H9 (cell line): ENCODE data around the gene MAPKAPK2. TPM values are rescaled to one million over a fixed set of nuclear protein-coding genes. Genes with fewer than 3 reads are reported as not detected.

Experiments used
- DNase-seq: peaks from one replicate; pipeline ENCODE4 v3.0.0-alpha.2; 2017
- H2AFZ ChIP-seq: one replicate; pipeline ENCODE4 v1.6.1; 2013; ENCODE audit warnings: mild to moderate bottlenecking, low read length, control low read depth, moderate library complexity
- H2AK5ac ChIP-seq: 2 replicates; pipeline ENCODE4 v1.6.1; 2013; ENCODE audit warnings: low read length, control low read depth, mixed read lengths; ENCODE audit not compliant: insufficient read length
- H2BK120ac ChIP-seq: one replicate; pipeline ENCODE4 v1.6.1; 2013; ENCODE audit warnings: low read depth, mild to moderate bottlenecking, low read length, control low read depth, inconsistent platforms; ENCODE audit not compliant: poor library complexity, severe bottlenecking
- H2BK12ac ChIP-seq: 2 replicates; pipeline ENCODE4 v1.6.1; 2013; ENCODE audit warnings: low read length, control low read depth, mixed read lengths, low read depth; ENCODE audit not compliant: insufficient read length
- H2BK15ac ChIP-seq: 2 replicates; pipeline ENCODE4 v1.6.1; 2013; ENCODE audit warnings: low read depth, low read length, control low read depth
- H2BK20ac ChIP-seq: one replicate; pipeline ENCODE4 v1.6.1; 2013; ENCODE audit warnings: low read depth, mild to moderate bottlenecking, low read length, control low read depth, inconsistent platforms; ENCODE audit not compliant: poor library complexity, severe bottlenecking
- H2BK5ac ChIP-seq: 2 replicates; pipeline ENCODE4 v1.6.1; 2013; ENCODE audit warnings: low read length, control low read depth, mixed read lengths; ENCODE audit not compliant: insufficient read length
- H3K14ac ChIP-seq: 2 replicates; pipeline ENCODE4 v1.6.1; 2013; ENCODE audit warnings: low read length, control low read depth; ENCODE audit not compliant: insufficient read depth
- H3K18ac ChIP-seq: 2 replicates; pipeline ENCODE4 v1.6.1; 2013; ENCODE audit warnings: low read depth, mild to moderate bottlenecking, mixed read lengths, low read length, control low read depth; ENCODE audit not compliant: insufficient read length
- H3K23ac ChIP-seq: 2 replicates; pipeline ENCODE4 v1.6.1; 2013; ENCODE audit warnings: low read length, control low read depth, mixed read lengths, low read depth; ENCODE audit not compliant: insufficient read length
- H3K23me2 ChIP-seq: 2 replicates; pipeline ENCODE4 v1.6.1; 2013; ENCODE audit warnings: low read depth, mild to moderate bottlenecking, mixed read lengths, low read length, control low read depth; ENCODE audit not compliant: insufficient read length, poor library complexity, severe bottlenecking
- H3K27ac ChIP-seq: 2 replicates; pipeline ENCODE4 v1.5.1; 2013; ENCODE audit warnings: low read length, control low read depth, mixed read lengths, low read depth; ENCODE audit not compliant: insufficient read length
- H3K27me3 ChIP-seq: 2 replicates; pipeline ENCODE4 v1.6.1; 2013; ENCODE audit warnings: low read length, control low read depth, inconsistent platforms; ENCODE audit not compliant: insufficient read depth
- H3K4ac ChIP-seq: 2 replicates; pipeline ENCODE4 v1.6.1; 2013; ENCODE audit warnings: low read depth, mild to moderate bottlenecking, control low read depth, inconsistent platforms, low read length, moderate library complexity
- H3K4me1 ChIP-seq: 2 replicates; pipeline ENCODE4 v1.6.1; 2013; ENCODE audit warnings: low read length, control low read depth, inconsistent platforms; ENCODE audit not compliant: insufficient read depth
- H3K4me2 ChIP-seq: 2 replicates; pipeline ENCODE4 v1.6.1; 2013; ENCODE audit warnings: low read length, control low read depth, mixed read lengths; ENCODE audit not compliant: insufficient read length, insufficient read depth
- H3K56ac ChIP-seq: 2 replicates; pipeline ENCODE4 v1.6.1; 2013; ENCODE audit warnings: low read depth, mild to moderate bottlenecking, mixed read lengths, low read length, control low read depth; ENCODE audit not compliant: insufficient read length
- H3K79me1 ChIP-seq: 2 replicates; pipeline ENCODE4 v1.6.1; 2013; ENCODE audit warnings: low read depth, mild to moderate bottlenecking, moderate library complexity, low read length, control low read depth, inconsistent platforms; ENCODE audit not compliant: insufficient read depth, poor library complexity, severe bottlenecking
- H3K79me2 ChIP-seq: 2 replicates; pipeline ENCODE4 v1.6.1; 2013; ENCODE audit warnings: low read length, control low read depth, inconsistent platforms; ENCODE audit not compliant: insufficient read depth
- H3K9ac ChIP-seq: 2 replicates; pipeline ENCODE4 v1.6.1; 2013; ENCODE audit warnings: low read length, control low read depth, mixed read lengths; ENCODE audit not compliant: insufficient read length; ENCODE audit errors: extremely low read depth
- H3K9me3 ChIP-seq: one replicate; pipeline ENCODE4 v1.6.1; 2013; ENCODE audit warnings: low read depth, low read length, inconsistent platforms; ENCODE audit not compliant: control insufficient read depth
- H3T11ph ChIP-seq: one replicate; pipeline ENCODE4 v1.6.1; 2013; ENCODE audit warnings: mild to moderate bottlenecking, low read length, control low read depth, inconsistent platforms
- H4K20me1 ChIP-seq: one replicate; pipeline ENCODE4 v1.6.1; 2013; ENCODE audit not compliant: control insufficient read depth, insufficient read length, insufficient read depth
- H4K5ac ChIP-seq: 2 replicates; pipeline ENCODE4 v1.6.1; 2013; ENCODE audit warnings: low read depth, mild to moderate bottlenecking, mixed read lengths, low read length, control low read depth; ENCODE audit not compliant: insufficient read length
- H4K8ac ChIP-seq: replicated peaks from 2 replicates; pipeline ENCODE4 v1.6.1; 2013; ENCODE audit warnings: low read length, control low read depth, mixed read lengths, low read depth; ENCODE audit not compliant: insufficient read length
- H4K91ac ChIP-seq: 2 replicates; pipeline ENCODE4 v1.6.1; 2013; ENCODE audit warnings: low read depth, mild to moderate bottlenecking, moderate library complexity, mixed read lengths, low read length, control low read depth; ENCODE audit not compliant: insufficient read length
- H3K27ac Mint-ChIP-seq, 3 experiments: 2 replicates in 2 of 3; 3 replicates in 1 of 3; pipeline ENCODE4 v1.8.0; 2020 to 2021; ENCODE audit warnings: mixed read lengths in 3 of 3, mild to moderate bottlenecking in 1 of 3, moderate library complexity in 1 of 3
- H3K27me3 Mint-ChIP-seq: 2 replicates; pipeline ENCODE4 v1.8.0; 2021; ENCODE audit warnings: low read depth, mild to moderate bottlenecking, moderate library complexity, mixed read lengths
- H3K36me3 Mint-ChIP-seq, 3 experiments: 2 replicates in 2 of 3; 3 replicates in 1 of 3; pipeline ENCODE4 v1.8.0; 2020 to 2021; ENCODE audit warnings: low read depth in 3 of 3, mixed read lengths in 3 of 3; ENCODE audit not compliant: insufficient read depth in 1 of 3
- H3K4me1 Mint-ChIP-seq, 2 experiments: 2 replicates each; pipeline ENCODE4 v1.8.0; 2020; ENCODE audit warnings: mixed read lengths in 2 of 2
- H3K4me3 Mint-ChIP-seq, 2 experiments: 2 replicates in 1 of 2; 3 replicates in 1 of 2; pipeline ENCODE4 v1.8.0; 2020 to 2021; ENCODE audit warnings: mild to moderate bottlenecking in 2 of 2, mixed read lengths in 2 of 2, moderate library complexity in 1 of 2
- H3K9me3 Mint-ChIP-seq, 2 experiments: 2 replicates in 1 of 2; 3 replicates in 1 of 2; pipeline ENCODE4 v1.8.0; 2020; ENCODE audit warnings: mild to moderate bottlenecking in 2 of 2, mixed read lengths in 2 of 2, moderate library complexity in 1 of 2
- WGBS: extraction: QIAGEN DNeasy Blood & Tissue Kit; methylation state at CpG from one replicate; pipeline ENCODE4 v1.1.7; 2013; ENCODE audit warnings: missing lambda C conversion rate, low lambda C conversion rate, mixed read lengths; ENCODE audit not compliant: insufficient read length; ENCODE audit errors: extremely low coverage; 5-methylcytosine and 5-hydroxymethylcytosine counted together
- total RNA-seq: library from RNA; stranded (reverse); gene quantifications from 2 replicates; pipeline ENCODE4 v1.2.1, GENCODE V29; 2021
- TF ChIP-seq, protein P1 (sequence below): fragments of 200-600 bp; sonication (generic); conservative IDR thresholded peaks from 3 replicates; pipeline ENCODE4 v1.8.0; 2021; ENCODE audit warnings: antibody characterized with exemption, mild to moderate bottlenecking

Gene MAPKAPK2
- total RNA-seq, 1 experiment from 2014 or later, result 50.1 TPM

DNA sequence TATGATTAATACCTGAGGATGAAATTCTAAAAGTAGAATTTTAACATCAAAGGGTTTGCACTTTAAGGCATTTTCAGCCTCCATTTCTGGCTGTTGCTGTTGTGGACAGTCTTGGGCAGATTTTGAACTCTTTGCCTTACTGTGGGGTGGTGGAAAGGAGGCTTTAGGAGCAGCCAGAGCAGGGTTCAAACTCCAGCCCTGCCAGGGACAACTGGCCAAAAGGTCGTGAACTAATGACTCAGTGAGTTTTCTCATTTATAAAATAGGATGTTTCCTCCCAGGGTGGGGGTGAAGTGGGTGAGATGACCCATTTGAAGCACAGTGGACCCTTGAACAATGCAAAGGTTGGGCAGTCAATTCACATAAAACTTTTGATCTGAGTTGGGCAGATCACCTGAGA lies 36.7 kb downstream of the MAPKAPK2 start:
- no peaks in the 10 kb centered on the region for H3K79me2 ChIP-seq
- no peak overlapping the region for H3K18ac ChIP-seq
- no peak overlapping the region for H3K27ac ChIP-seq
- Mint-ChIP-seq H3K4me1 (peaks cover 26 to 28% of the 10 kb centered on the region in 2 experiments), H3K27me3 (no peaks in the 10 kb centered on the region), H3K36me3 (no peaks in the 10 kb centered on the region; a peak in 1 of 7 replicates), H3K27ac (no peak overlapping the region), H3K4me3 (no peak overlapping the region), H3K9me3 (no peaks in the 10 kb centered on the region)
- H4K20me1 ChIP-seq, result no peaks in the 10 kb centered on the region
- H4K91ac ChIP-seq, result no peak overlapping the region
- no peak overlapping the region for H2BK15ac ChIP-seq
- no peak overlapping the region for H4K5ac ChIP-seq
- no peak overlapping the region for H2BK12ac ChIP-seq
- no peak overlapping the region for H3T11ph ChIP-seq
- peaks cover 2% of the 10 kb centered on the region; the same call in 1 of the 2 replicates for H3K4me1 ChIP-seq
- no peak for DNase-seq
- no peaks in the 10 kb centered on the region for H3K27me3 ChIP-seq
- H3K23ac ChIP-seq, result no peak overlapping the region
- H3K9ac ChIP-seq, result no peak overlapping the region
- H2AK5ac ChIP-seq, result no peak overlapping the region
- H3K23me2 ChIP-seq, result no peaks in the 10 kb centered on the region
- no peak overlapping the region for H2BK5ac ChIP-seq
- TF ChIP-seq, protein P1, sequence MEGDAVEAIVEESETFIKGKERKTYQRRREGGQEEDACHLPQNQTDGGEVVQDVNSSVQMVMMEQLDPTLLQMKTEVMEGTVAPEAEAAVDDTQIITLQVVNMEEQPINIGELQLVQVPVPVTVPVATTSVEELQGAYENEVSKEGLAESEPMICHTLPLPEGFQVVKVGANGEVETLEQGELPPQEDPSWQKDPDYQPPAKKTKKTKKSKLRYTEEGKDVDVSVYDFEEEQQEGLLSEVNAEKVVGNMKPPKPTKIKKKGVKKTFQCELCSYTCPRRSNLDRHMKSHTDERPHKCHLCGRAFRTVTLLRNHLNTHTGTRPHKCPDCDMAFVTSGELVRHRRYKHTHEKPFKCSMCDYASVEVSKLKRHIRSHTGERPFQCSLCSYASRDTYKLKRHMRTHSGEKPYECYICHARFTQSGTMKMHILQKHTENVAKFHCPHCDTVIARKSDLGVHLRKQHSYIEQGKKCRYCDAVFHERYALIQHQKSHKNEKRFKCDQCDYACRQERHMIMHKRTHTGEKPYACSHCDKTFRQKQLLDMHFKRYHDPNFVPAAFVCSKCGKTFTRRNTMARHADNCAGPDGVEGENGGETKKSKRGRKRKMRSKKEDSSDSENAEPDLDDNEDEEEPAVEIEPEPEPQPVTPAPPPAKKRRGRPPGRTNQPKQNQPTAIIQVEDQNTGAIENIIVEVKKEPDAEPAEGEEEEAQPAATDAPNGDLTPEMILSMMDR, result no peak
- peaks cover 4% of the 10 kb centered on the region for H3K79me1 ChIP-seq
- no peak overlapping the region for H2BK20ac ChIP-seq
- no peak overlapping the region for H3K4ac ChIP-seq
- no peak overlapping the region for H3K14ac ChIP-seq
- H3K56ac ChIP-seq, result no peak overlapping the region
- no peak overlapping the region for H2AFZ ChIP-seq
- WGBS, result no CpG with 5 or more reads among the region's 1 CpG
- H4K8ac ChIP-seq, result no peak overlapping the region
- H3K4me2 ChIP-seq, result no peak overlapping the region
- no peaks in the 10 kb centered on the region for H3K9me3 ChIP-seq
- no peak overlapping the region for H2BK120ac ChIP-seq
